ENCODE results near the gene MAGI1.
"Not testable (repeated sequence)": the region's sequence is repeated elsewhere in the genome, so short reads cannot be mapped to it uniquely, and the experiment has no call there.

Gene MAGI1

DNA sequence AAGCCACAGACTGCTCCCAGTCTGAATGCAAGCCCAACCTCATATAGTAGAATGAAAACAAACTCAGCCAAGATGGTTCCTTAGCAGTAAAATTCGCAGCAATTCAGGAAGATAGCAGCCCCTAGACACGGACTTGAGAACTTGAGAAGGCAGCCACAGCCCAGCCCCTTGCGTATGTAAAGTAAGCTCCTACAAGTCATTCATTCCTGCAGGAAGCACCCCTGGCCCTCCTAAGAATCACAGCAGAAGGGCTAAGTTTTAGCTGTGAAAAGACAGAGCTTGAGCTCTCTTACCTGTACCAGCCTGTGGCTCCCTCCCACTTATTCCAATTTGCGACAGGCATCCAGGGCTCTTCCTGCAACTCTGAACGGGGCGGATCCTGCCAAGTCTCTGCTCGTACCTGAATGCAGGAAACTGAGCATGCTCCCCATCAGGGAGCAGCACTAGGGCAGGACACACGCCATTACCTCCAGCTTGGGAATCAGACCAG is 136.4 kb downstream of the MAGI1 start:
- peak; percentile 85 for DNase-seq

DNA sequence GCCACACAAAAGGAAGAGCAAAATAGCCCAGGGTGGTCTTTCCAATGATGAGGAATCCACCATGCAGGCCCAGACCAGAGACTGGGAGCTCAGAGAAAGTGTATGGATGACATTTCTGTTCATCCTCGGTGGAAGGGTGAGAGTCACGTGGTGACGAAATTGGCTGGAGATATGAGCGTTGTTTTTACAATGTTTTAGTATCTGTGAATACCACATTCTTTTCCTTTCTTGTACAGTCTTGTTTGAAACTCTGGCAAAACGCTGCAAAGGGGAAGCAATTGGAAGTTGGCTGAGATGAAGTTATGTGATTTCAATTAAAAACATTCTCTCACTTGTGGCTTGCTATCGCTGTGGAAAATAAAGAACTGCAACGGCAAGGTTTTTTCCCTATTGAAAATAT is 137.5 kb downstream of the MAGI1 start:
- no peak for DNase-seq

DNA sequence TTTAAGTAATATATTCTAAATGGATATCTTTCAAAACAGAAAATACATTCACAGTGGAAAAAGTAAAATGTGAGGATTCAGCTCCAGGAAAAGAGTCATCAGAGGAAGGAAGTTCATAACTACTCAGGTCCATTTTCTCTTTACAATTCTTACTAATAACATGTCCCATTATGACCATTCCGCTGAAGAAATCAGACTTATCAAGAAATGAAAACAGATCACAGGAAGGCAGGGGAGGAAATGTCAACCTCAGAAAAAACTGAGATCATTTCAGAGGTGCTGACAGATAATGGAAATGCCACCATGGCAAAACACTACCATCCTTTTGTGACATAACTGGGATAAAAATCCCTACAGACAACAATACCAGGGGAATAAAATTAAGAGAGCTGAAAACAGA is 139.5 kb downstream of the MAGI1 start:
- no peak for DNase-seq

DNA sequence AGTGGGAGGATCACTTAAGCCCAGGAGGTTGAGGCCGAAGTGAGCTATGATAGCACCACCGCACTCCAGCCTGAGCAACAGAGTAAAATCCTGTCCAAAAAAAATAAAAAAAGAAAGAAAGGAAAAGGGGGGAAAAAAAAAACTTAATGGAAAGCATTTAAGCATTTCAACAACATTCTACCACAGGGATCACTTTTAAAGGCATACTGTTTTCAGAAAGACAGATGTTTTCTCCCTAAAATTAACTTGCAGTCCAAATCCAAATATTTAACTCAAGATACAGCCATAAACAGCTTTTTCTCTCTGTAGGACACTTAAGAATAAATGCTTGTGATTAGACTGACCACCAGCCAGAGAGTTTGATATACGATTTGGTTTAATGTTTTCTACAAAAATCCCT is 141.0 kb downstream of the MAGI1 start:
- DNase-seq, result no peak

DNA sequence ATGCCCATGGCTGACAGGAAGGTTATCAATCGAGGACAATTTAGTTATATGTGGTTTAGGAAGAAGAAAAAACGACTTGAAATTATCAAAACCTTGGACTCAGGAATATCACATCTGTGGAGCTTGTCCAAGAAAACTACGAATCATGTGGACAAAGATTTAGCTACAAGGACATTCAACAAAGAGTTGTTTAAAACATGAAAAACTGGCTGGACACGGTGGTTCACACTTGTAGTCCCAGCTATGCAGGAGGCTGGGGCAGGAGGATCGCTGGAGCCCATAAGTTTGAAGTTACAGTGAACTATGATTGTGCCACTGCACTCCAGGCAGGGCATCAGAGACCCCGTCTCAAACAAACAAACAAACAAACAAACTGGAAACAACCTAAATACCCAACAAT is 142.4 kb downstream of the MAGI1 start:
- DNase-seq, result no peak

- no peak for DNase-seq
These were observed 143.9 kb downstream of the MAGI1 start for GRCh38 chr3:65894679-65895453.

GRCh38 chr3:65894126-65894525 is 144.6 kb downstream of the MAGI1 start:
- no peak for DNase-seq

- no peak for DNase-seq
These were observed 145.1 kb downstream of the MAGI1 start for GRCh38 chr3:65893631-65894030.

DNA sequence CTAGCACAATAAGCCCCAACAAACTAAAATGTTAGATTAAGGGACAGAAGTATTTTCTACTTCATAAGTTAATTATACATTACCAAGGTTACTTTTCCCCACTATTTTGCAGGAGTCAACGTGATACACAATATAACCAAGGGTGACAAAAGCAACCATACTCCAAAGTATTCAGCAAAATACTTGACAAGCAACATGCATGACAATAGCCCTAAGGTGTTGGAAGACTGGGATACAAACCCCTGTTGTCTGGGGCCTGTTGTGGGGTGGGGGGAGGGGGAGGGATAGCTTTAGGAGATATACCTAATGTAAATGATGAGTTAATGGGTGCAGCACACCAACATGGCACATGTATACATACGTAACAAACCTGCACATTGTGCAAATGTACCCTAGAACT is 147.2 kb downstream of the MAGI1 start:
- DNase-seq, result not testable (repeated sequence)

GRCh38 chr3:65890328-65890727 is 148.4 kb downstream of the MAGI1 start:
- DNase-seq, result no peak

GRCh38 chr3:65889707-65890099 is 149.0 kb downstream of the MAGI1 start:
- DNase-seq, result no peak

GRCh38 chr3:65888980-65889706 is 149.6 kb downstream of the MAGI1 start:
- no peak for DNase-seq

GRCh38 chr3:65888196-65888595 is 150.5 kb downstream of the MAGI1 start:
- no peak for DNase-seq

DNA sequence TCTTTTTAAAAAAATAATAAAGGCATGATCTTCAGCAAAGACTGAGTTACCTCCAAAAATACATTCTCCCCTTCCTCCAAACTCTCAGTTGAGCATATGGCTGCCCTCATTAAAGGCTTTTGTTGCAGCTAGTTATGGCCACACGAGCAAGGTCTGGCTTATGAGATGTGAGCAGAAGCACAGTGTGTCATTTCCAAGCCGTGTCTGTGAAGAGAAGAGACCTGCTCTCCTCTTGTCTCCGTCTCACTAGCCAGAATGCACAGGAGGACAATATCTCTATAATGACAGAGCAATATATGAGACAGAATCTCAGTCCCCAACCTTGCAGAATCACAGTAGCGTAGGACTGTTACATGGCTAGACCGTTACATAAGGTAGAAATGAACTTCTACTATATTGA is 152.3 kb downstream of the MAGI1 start:
- no peak for DNase-seq

- DNase-seq, result no peak
These were observed 154.6 kb downstream of the MAGI1 start for GRCh38 chr3:65884071-65884470.

GRCh38 chr3:65883613-65884012 is 155.1 kb downstream of the MAGI1 start:
- no peak for DNase-seq

GRCh38 chr3:65880350-65880749 is 158.4 kb downstream of the MAGI1 start:
- no peak for DNase-seq

GRCh38 chr3:65879372-65879771 is 159.3 kb downstream of the MAGI1 start:
- DNase-seq, result no peak

GRCh38 chr3:65878831-65879230 is 159.9 kb downstream of the MAGI1 start:
- peak; percentile 78 for DNase-seq

GRCh38 chr3:65877160-65877559 is 161.6 kb downstream of the MAGI1 start:
- DNase-seq, result no peak

DNA sequence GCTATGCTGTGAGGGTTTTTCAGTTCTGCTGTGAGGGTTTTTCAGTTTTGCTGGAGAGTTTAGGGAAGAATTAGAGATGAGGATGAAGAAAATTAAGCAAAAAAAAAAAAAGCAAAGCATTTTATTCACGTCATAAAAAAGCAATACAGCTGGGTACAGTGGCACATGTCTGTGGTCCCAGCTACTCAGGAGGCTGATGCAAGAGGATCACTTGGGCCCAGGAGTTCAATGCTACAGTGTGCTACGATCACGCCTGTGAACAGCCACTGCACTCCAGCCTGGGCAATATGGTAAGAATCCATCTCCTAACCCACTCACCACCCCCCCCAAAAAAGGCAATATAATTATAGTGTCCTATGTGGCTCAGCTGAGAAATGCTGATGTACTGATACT is 162.7 kb downstream of the MAGI1 start:
- DNase-seq, result no peak

DNA sequence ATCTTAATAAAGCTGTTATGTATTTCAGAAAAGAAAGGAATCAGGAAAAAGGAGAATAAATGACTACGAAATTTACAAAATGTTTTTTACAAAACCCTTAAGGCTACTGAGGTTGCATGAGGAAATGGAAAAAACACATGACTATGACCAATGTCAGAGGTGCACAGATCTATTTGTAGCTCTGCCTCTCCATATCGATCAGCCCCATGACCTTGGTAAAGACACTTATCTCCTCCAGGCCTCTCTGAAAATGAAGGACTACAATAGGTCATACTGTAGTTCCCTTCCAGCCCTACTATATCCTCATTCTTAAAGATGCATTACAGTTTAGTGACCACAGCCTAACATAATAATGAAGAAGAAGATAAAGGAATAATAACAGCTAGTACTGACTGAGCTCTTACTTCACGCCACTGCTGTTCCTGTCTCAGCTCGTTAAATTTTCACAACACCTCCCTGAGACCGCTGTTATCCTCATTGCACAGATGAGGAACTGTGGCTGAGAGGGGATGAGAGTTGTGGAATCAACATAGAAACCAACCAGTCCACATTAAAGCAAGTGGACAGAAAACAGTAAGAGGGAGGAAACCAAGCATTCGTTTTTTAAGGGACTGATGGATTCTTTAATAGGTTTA is 163.2 kb downstream of the MAGI1 start:
- DNase-seq, result no peak

DNA sequence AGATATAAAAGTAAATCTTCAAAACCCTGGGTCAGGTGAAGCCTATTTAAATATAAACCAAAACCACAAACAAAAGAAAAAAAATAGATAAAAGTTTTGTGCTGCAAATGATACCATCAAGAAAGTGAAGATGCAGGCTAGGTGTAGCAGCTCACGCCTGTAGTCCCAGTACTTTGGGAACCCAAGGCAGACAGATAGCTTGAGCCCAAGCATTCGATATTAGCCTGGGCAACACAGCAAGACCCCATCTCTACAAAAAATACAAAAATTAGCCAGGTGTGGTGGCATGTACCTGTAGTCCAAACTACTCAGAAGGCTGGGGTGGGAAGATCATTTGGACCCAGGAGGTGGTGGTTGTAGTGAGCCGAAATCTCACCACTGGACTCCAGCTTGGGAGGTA is 164.8 kb downstream of the MAGI1 start:
- DNase-seq, result no peak

- no peak for DNase-seq
These were observed 165.7 kb downstream of the MAGI1 start for GRCh38 chr3:65873028-65873427.

Measured in islet precursor cell (in vitro differentiated cells).